Activated naive CD8-positive, alpha-beta T cell treated with anti-CD3 and anti-CD28 coated beads, Interleukin-2, amount 50 U/mL, for 24 hours (primary cell): ENCODE data around the gene EPN1.

Experiments used
- ATAC-seq: fragments of 150-1000 bp; cut with Tn5 transposase; one replicate; pipeline ENCODE4 v1.10.0; 2021
- DNase-seq: peaks from one replicate; pipeline ENCODE4 v3.0.0; 2021
- H3K27ac Mint-ChIP-seq: one replicate; pipeline ENCODE4 v1.8.0; 2021; ENCODE audit warnings: mild to moderate bottlenecking, mixed read lengths
- H3K27me3 Mint-ChIP-seq: one replicate; pipeline ENCODE4 v1.8.0; 2021; ENCODE audit warnings: mixed read lengths
- H3K36me3 Mint-ChIP-seq: one replicate; pipeline ENCODE4 v1.8.0; 2021; ENCODE audit warnings: low read depth, mixed read lengths
- H3K4me1 Mint-ChIP-seq: one replicate; pipeline ENCODE4 v1.8.0; 2021; ENCODE audit warnings: mixed read lengths
- H3K4me3 Mint-ChIP-seq: one replicate; pipeline ENCODE4 v1.8.0; 2021; ENCODE audit warnings: mild to moderate bottlenecking, moderate library complexity, mixed read lengths
- H3K9me3 Mint-ChIP-seq: one replicate; pipeline ENCODE4 v1.8.0; 2021; ENCODE audit warnings: mixed read lengths

The EPN1 gene

GRCh38 chr19:55688422-55689218, 13.6 kb downstream of the EPN1 start:
- H3K4me1 Mint-ChIP-seq = peaks cover 4% of the 10 kb centered on the region
- no peak overlapping the region for H3K27ac Mint-ChIP-seq
- ATAC-seq = no peak
- H3K4me3 Mint-ChIP-seq = no peak overlapping the region
- no peaks in the 10 kb centered on the region for H3K9me3 Mint-ChIP-seq
- H3K36me3 Mint-ChIP-seq = peaks cover 19% of the 10 kb centered on the region
- H3K27me3 Mint-ChIP-seq = no peaks in the 10 kb centered on the region
- DNase-seq = no peak

GRCh38 chr19:55689411-55690108, 14.5 kb downstream of the EPN1 start:
- DNase-seq = no peak
- Mint-ChIP-seq H3K36me3 (peaks cover 17% of the 10 kb centered on the region), H3K27ac (no peak overlapping the region)

GRCh38 chr19:55690109-55690768, 15.2 kb downstream of the EPN1 start:
- ATAC-seq (no peak), DNase-seq (no peak)
- peaks cover 3% of the 10 kb centered on the region for H3K4me1 Mint-ChIP-seq
- no peak overlapping the region for H3K4me3 Mint-ChIP-seq
- no peaks in the 10 kb centered on the region for H3K27me3 Mint-ChIP-seq
- no peak overlapping the region for H3K27ac Mint-ChIP-seq
- peaks cover 15% of the 10 kb centered on the region for H3K36me3 Mint-ChIP-seq
- H3K9me3 Mint-ChIP-seq = no peaks in the 10 kb centered on the region

More at GRCh38 chr19:55689411-55690108, 14.5 kb downstream of the EPN1 start:
- H3K9me3 Mint-ChIP-seq = no peaks in the 10 kb centered on the region
- no peaks in the 10 kb centered on the region for H3K27me3 Mint-ChIP-seq
- H3K4me1 Mint-ChIP-seq = peaks cover 3% of the 10 kb centered on the region
- no peak for ATAC-seq
- H3K4me3 Mint-ChIP-seq = no peak overlapping the region

GRCh38 chr19:55690769-55691545, 15.9 kb downstream of the EPN1 start:
- DNase-seq (no peak), ATAC-seq (no peak)
- H3K9me3 Mint-ChIP-seq = no peaks in the 10 kb centered on the region
- H3K36me3 Mint-ChIP-seq = peaks cover 17% of the 10 kb centered on the region
- H3K4me1 Mint-ChIP-seq = peaks cover 2% of the 10 kb centered on the region
- no peak overlapping the region for H3K4me3 Mint-ChIP-seq
- no peaks in the 10 kb centered on the region for H3K27me3 Mint-ChIP-seq
- H3K27ac Mint-ChIP-seq = no peak overlapping the region

GRCh38 chr19:55691561-55692481, 16.8 kb downstream of the EPN1 start:
- Mint-ChIP-seq H3K27ac (no peak overlapping the region), H3K4me3 (no peak overlapping the region), H3K36me3 (peaks cover 16% of the 10 kb centered on the region), H3K27me3 (no peaks in the 10 kb centered on the region), H3K9me3 (no peaks in the 10 kb centered on the region), H3K4me1 (no peaks in the 10 kb centered on the region)
- ATAC-seq (no peak), DNase-seq (no peak)

- ATAC-seq (no peak), DNase-seq (no peak)
- Mint-ChIP-seq H3K9me3 (no peaks in the 10 kb centered on the region), H3K4me3 (no peak overlapping the region), H3K4me1 (no peaks in the 10 kb centered on the region), H3K27me3 (no peaks in the 10 kb centered on the region), H3K27ac (no peak overlapping the region), H3K36me3 (peaks cover 14% of the 10 kb centered on the region)
Measured at GRCh38 chr19:55692681-55693081, 17.7 kb downstream of the EPN1 start.

GRCh38 chr19:55693336-55693974, 18.4 kb downstream of the EPN1 start:
- Mint-ChIP-seq H3K4me3 (no peak overlapping the region), H3K27ac (no peak overlapping the region), H3K27me3 (no peaks in the 10 kb centered on the region), H3K9me3 (no peaks in the 10 kb centered on the region), H3K4me1 (no peaks in the 10 kb centered on the region), H3K36me3 (peaks cover 14% of the 10 kb centered on the region)
- DNase-seq (no peak), ATAC-seq (no peak)

- Mint-ChIP-seq H3K27me3 (no peaks in the 10 kb centered on the region), H3K4me1 (no peaks in the 10 kb centered on the region), H3K36me3 (peaks cover 16% of the 10 kb centered on the region), H3K4me3 (no peak overlapping the region), H3K9me3 (no peaks in the 10 kb centered on the region), H3K27ac (no peak overlapping the region)
- ATAC-seq (no peak), DNase-seq (no peak)
Measured at GRCh38 chr19:55694241-55694655, 19.2 kb downstream of the EPN1 start.

- H3K27ac Mint-ChIP-seq = no peak overlapping the region
- DNase-seq = no peak
- H3K36me3 Mint-ChIP-seq = peaks cover 20% of the 10 kb centered on the region
- H3K27me3 Mint-ChIP-seq = no peaks in the 10 kb centered on the region
- ATAC-seq = peak; percentile 8
- H3K4me3 Mint-ChIP-seq = no peak overlapping the region
- H3K9me3 Mint-ChIP-seq = no peaks in the 10 kb centered on the region
- H3K4me1 Mint-ChIP-seq = no peaks in the 10 kb centered on the region
Measured at GRCh38 chr19:55694656-55695491, 19.8 kb downstream of the EPN1 start.

GRCh38 chr19:55695511-55696290, 20.7 kb downstream of the EPN1 start:
- H3K9me3 Mint-ChIP-seq = no peaks in the 10 kb centered on the region
- no peak for ATAC-seq

GRCh38 chr19:55696301-55697068, 21.5 kb downstream of the EPN1 start:
- no peak for DNase-seq
- Mint-ChIP-seq H3K27ac (no peak overlapping the region), H3K9me3 (no peaks in the 10 kb centered on the region), H3K4me3 (no peak overlapping the region), H3K27me3 (no peaks in the 10 kb centered on the region), H3K36me3 (peaks cover 25% of the 10 kb centered on the region), H3K4me1 (no peaks in the 10 kb centered on the region)
- ATAC-seq = no peak

More at GRCh38 chr19:55695511-55696290, 20.7 kb downstream of the EPN1 start:
- H3K4me1 Mint-ChIP-seq = no peaks in the 10 kb centered on the region
- no peaks in the 10 kb centered on the region for H3K27me3 Mint-ChIP-seq
- no peak overlapping the region for H3K27ac Mint-ChIP-seq
- H3K4me3 Mint-ChIP-seq = no peak overlapping the region
- no peak for DNase-seq
- H3K36me3 Mint-ChIP-seq = peaks cover 25% of the 10 kb centered on the region
